ENCODE data around the gene RPRD1B.

DNA sequence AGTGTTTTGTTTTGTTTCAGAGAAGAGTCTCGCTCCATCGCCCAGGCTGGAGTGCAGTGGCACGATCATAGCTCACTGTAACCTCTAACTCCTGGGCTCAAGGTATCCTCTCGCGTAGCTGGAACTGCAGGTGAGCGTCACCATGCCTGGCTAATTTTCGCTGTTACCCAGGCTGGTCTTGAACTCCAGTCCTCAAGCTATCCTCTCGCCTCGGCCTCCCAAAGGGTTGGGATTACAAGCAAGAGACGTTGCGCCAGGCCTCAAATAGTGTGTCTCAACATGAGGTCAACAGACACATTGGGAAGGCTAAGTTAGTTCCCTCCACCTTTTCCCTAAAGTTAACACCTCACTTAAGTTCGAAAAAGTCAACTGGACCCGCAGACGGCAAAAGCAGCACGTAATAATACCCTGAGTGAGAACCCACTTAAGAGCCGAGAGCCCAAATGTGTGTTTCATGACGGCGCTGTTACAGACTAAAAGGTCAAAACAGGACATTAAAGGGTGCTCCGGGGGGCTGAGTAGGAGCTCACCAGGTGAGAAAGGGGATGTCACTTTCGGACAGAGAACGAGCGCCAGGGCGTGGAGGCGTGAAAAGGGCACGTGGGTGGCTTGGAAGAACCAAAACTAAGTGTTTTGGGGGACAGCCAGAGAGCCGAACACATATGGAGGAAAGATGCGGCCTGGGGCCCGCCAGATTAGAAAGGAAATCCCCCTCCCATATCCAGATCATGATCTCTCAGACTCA, 789 bp upstream of the RPRD1B start:
- TF ChIP-seq, protein P1, sequence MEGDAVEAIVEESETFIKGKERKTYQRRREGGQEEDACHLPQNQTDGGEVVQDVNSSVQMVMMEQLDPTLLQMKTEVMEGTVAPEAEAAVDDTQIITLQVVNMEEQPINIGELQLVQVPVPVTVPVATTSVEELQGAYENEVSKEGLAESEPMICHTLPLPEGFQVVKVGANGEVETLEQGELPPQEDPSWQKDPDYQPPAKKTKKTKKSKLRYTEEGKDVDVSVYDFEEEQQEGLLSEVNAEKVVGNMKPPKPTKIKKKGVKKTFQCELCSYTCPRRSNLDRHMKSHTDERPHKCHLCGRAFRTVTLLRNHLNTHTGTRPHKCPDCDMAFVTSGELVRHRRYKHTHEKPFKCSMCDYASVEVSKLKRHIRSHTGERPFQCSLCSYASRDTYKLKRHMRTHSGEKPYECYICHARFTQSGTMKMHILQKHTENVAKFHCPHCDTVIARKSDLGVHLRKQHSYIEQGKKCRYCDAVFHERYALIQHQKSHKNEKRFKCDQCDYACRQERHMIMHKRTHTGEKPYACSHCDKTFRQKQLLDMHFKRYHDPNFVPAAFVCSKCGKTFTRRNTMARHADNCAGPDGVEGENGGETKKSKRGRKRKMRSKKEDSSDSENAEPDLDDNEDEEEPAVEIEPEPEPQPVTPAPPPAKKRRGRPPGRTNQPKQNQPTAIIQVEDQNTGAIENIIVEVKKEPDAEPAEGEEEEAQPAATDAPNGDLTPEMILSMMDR (IDR thresholded peaks at IDR 0.05) = no peak
- TF ChIP-seq GABPA (IDR thresholded peaks at IDR 0.05; ENCODE audit: low read depth) (no peak), TAF1 (IDR thresholded peaks at IDR 0.05; ENCODE audit: borderline replicate concordance, low read depth, low read length) (no peak), POLR2AphosphoS5 (IDR thresholded peaks at IDR 0.05; ENCODE audit: low read depth, low read length) (no peak)
